AG10803 (cell line): ENCODE measurements around the gene PLOD2.

Experiments used
- DNase-seq: peaks from one replicate; pipeline ENCODE4 v3.0.0; 2010; ENCODE audit warnings: low read depth
- H3K4me3 ChIP-seq: 2 replicates; pipeline ENCODE4 v1.5.1; 2011; ENCODE audit warnings: mild to moderate bottlenecking, low read length, control low read depth
- TF ChIP-seq, protein P1 (sequence below): conservative IDR thresholded peaks from 2 replicates; pipeline ENCODE4 v1.5.1; 2011; ENCODE audit warnings: mild to moderate bottlenecking, low read length, control low read depth, inconsistent platforms

PLOD2 gene

DNA sequence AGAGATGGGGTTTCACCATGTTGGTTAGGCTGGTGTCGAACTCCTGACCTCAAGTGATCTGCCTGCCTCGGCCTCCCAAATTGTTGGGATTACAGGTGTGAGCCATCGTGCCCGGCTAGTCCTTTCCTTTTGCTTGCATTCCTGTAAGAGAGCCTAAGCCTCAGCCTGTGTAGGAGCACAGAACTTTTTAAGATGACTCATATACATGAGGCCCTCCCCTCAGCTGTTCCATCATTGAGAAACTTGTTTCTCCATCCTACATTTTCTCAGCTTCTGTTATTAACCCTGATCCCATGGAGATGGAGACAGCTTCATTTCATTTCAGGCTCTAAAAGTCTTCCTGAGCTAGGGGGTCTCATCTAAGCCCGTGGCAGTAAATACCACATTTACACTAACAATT lies 123.3 kb downstream of the PLOD2 start:
- H3K4me3 ChIP-seq, result no peak overlapping the region
- TF ChIP-seq, protein P1, sequence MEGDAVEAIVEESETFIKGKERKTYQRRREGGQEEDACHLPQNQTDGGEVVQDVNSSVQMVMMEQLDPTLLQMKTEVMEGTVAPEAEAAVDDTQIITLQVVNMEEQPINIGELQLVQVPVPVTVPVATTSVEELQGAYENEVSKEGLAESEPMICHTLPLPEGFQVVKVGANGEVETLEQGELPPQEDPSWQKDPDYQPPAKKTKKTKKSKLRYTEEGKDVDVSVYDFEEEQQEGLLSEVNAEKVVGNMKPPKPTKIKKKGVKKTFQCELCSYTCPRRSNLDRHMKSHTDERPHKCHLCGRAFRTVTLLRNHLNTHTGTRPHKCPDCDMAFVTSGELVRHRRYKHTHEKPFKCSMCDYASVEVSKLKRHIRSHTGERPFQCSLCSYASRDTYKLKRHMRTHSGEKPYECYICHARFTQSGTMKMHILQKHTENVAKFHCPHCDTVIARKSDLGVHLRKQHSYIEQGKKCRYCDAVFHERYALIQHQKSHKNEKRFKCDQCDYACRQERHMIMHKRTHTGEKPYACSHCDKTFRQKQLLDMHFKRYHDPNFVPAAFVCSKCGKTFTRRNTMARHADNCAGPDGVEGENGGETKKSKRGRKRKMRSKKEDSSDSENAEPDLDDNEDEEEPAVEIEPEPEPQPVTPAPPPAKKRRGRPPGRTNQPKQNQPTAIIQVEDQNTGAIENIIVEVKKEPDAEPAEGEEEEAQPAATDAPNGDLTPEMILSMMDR, result no peak
- peak; percentile 21 for DNase-seq

DNA sequence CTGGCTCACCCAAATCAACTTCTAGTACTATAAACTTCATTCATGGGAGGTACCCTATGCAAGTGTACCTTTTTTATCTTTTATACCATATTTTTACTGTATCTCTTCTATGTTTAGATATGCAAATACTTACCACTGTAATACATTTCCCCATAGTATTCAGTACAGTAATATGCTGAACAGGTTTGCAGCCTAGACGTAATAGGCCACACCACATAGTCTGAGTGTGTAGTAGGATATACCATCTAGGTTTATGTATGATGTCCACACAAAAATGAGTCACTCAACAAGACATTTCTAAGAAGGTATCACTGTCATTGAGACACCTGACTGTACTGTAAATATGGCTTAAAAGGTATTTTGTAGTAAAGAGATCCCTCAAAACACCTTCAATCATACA lies 124.7 kb downstream of the PLOD2 start:
- TF ChIP-seq, protein P1, result no peak
- DNase-seq, result no peak

DNA sequence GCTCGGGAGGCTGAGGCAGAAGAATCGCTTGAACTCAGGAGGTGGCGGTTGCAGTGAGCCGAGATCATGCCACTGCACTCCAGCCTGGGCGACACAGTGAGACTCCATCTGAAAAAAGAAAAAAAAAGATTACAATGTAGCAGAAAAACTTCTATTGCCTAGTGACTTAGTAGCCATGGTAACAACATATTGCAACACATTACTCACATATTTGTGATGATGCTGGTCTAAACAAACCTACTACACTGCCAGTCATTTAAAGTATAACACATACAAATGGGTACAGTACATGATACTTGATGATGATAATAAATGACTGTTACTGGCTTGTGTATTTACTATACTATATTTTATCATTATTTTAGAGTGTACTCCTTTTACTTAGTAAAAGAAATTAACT lies 125.6 kb downstream of the PLOD2 start:
- TF ChIP-seq, protein P1, result no peak
- peak; percentile 77 for DNase-seq
- no peak overlapping the region for H3K4me3 ChIP-seq

More for the DNA sequence above, 124.7 kb downstream of the PLOD2 start:
- H3K4me3 ChIP-seq, result no peak overlapping the region

DNA sequence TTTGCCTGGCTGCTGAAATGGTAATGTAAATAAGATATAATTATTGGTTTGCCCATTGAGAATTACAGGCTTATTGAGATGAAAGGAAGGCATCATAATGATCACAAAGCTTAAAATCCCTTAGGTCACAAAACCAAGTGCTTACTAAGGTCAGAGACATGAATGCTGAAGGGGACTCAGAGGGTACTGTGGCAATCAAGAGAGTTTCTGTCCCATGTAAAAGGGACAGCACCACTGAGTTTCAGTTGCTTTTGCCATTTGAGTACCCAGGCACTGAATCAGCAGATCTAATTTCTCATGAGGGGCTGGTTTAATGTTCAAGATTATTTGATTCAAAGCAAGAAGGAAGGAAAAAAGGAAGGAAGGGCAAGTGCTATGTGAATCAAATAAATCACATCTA lies 127.0 kb downstream of the PLOD2 start:
- no peak for DNase-seq
- TF ChIP-seq, protein P1, result no peak
- H3K4me3 ChIP-seq, result no peak overlapping the region

DNA sequence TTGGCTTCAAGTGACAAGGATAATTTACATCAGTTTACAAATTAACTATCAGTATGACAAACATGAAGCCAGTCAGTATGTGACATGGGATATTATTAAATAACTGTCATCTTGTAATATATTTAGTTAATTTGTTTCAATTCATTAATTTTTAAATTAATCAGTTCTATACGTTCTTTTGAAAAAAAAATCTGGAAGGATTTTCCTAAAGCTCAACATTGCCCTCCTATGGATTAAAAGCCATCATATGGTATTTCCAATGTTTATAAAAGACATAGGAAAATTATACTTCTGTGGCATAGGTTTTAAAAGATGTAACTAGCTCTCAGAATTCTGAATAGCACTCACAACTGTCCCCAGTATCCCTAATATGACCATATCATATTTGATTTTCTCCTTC lies 134.4 kb downstream of the PLOD2 start:
- no peak overlapping the region for H3K4me3 ChIP-seq
- TF ChIP-seq, protein P1, result peak; percentile 17
- no peak for DNase-seq

DNA sequence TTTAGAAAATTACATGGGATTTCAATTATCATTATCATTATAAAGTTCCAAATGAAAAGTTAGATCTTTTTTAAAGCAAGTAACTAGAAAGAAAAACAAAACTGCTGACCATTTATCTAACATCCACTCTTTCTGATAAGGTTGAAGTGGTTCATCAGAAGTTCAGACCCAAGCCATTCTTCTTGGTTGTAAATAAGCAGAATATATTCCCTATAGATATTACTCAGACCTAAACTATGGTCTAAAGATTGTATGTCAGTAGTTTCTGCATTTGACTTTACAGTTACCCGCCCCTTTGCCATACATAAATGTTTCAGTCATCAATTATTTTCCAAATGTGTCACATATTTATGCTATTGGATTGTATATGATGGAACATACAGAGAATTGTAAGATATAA lies 136.7 kb downstream of the PLOD2 start:
- no peak overlapping the region for H3K4me3 ChIP-seq
- no peak for DNase-seq
- TF ChIP-seq, protein P1, result no peak

DNA sequence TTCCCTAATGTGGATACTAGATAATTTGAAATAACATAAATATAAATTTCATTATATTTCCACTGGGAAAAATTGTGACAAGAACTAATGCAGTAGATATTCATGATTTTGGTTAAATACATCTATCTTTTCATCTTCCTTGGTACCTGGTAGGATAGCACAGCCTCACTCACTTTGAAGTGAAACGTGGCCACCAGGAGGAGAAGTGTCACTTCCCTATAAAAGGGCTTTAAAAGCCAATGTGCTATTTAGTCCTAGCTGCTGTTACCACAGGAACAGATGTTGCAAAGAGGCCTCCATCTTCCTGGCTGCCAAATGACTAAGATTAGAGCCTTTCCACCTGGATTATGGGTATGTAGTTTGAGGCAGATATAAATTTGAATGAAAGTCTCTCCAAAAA lies 140.0 kb downstream of the PLOD2 start:
- H3K4me3 ChIP-seq, result no peak overlapping the region
- DNase-seq, result no peak
- TF ChIP-seq, protein P1, result no peak
